CD4-positive, alpha-beta T cell treated with Interleukin-4 for 4 hours (primary cell): ENCODE results near the gene LIMK1.

ENCODE experiments used
- DNase-seq: peaks from one replicate; pipeline ENCODE4 v3.0.0-alpha.2; 2020

The LIMK1 gene

DNA sequence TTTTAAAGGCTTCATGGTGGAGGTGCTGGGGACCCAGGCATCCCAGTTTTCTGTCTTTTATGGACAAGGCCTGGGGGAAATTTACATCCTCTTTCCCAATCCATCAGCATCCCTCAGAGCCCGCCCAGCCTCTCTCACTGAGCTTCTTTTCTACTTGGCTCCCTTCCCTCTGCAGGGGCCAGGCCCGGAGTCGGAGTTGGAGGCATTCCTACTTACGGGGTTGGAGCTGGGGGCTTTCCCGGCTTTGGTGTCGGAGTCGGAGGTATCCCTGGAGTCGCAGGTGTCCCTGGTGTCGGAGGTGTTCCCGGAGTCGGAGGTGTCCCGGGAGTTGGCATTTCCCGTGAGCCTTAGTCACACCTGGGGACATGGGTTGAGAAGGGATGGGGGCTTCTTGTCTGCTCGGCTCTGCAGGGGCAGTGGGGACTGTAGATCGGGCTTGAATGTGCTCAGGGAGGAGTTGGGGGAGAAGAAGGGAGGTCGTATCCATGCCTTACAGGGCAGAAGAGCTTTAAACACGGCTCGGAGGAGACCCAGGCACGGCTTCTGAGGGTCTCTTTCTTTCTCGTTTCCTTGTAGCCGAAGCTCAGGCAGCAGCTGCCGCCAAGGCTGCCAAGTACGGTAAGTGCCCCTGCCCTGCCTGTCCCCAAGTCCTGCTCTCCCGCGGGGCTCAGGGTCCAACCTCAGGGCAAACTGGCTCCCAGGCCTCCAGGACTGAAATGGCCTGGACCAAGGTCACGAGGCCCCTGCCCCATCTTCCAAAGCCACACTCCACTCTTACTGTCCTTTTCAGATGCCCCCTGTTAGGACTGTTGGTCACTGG is 27.3 kb upstream of the LIMK1 start:
- DNase-seq = no peak

- DNase-seq = no peak
Observed at GRCh38 chr7:74057216-74057925, 26.2 kb upstream of the LIMK1 start.

DNA sequence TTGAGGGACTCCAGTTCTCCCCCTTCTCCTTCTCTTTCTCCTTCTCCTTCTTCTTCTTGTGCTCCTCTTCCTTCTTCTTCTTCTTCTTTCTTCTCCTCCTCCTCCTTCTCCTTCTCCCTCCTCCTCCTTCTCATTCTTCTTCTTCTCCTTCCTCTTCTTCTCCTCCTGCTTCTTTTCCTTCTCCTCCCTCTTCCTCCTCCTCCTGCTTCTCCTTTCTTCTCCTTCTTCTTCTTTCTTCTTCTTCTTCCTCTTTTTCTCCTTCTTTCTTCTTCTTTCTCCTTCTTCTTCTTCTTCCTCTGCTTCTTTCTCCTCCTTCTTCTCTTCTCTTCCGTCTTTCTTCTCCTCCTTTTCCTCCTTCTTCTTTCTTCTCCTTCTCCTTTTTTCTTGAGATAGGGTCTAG is 25.6 kb upstream of the LIMK1 start:
- DNase-seq = no peak

GRCh38 chr7:74058486-74058885 is 25.1 kb upstream of the LIMK1 start:
- no peak for DNase-seq

GRCh38 chr7:74059037-74059436 is 24.6 kb upstream of the LIMK1 start:
- DNase-seq = no peak

GRCh38 chr7:74059681-74060588 is 23.7 kb upstream of the LIMK1 start:
- DNase-seq = no peak

DNA sequence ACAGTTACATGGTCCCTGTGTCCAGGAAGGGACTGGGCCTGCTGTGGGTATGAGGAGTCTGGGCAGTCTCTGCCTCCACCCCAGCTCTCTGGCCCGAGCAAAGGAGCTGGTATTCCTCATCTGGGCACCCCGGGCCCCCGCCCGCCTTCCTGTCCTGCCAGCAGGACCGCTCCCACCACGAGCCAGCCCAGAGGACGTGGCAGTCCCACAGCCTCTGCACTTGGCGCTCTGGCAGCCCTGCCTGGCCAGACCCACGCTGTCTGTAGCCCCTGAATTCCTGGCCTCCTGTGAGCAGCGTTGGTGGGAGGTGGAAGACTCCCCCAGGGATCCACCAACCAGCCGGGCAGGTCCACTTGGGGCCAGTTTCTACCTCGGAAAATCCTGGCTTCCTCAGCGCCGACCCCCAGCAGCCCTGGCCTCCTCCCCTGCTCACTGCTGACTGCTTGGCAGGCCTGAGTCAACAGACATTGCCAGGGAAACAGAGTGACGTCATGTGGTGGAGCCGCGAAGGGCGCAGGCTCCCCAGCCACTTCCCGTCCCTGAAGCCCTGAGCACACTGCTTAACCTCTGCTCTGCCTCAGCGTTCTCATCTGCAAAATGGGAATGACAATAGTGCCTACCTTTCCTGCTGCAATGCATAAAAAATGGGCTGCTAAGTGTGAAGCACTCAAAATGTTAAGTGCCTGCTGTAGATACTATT is 21.6 kb upstream of the LIMK1 start:
- peak; percentile 85 for DNase-seq

- no peak for DNase-seq
Observed at GRCh38 chr7:74063223-74063641, 20.4 kb upstream of the LIMK1 start.

DNA sequence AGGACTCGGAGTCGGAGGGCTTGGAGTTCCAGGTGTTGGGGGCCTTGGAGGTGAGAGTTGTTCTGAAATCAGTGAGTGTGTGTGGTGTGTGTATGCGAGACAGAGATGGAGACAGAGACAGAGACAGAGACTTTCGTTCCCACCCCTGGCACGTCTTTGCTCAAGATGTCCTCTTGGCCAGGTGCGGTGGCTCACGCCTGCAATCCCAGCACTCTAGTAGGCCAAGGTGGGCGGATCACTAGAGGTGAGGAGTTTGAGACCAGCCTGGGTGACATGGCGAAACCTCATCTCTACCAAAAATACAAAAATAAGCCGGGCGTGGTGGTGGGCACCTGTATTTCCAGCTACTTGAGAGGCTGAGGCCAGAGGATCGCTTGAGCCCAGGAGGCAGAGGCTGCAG is 20.0 kb upstream of the LIMK1 start:
- no peak for DNase-seq

DNA sequence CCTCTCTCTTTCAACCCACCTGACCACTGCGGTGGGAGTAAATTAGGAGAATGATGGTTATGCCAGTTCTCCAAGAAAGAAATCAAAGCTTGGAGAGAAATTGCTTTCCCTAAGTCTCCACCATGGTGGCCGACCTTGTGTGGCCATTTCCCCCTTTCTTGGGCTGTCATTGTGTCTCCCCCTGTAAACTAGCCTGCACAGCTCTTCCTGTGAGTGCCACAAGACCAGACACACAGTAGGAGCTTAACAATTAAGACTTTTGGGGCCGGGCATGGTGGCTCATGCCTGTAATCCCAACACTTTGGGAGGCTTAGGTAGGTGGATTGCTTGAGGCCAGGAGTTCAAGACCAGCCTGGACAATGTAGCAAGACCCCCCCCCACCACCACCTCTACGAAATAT is 18.9 kb upstream of the LIMK1 start:
- no peak for DNase-seq

DNA sequence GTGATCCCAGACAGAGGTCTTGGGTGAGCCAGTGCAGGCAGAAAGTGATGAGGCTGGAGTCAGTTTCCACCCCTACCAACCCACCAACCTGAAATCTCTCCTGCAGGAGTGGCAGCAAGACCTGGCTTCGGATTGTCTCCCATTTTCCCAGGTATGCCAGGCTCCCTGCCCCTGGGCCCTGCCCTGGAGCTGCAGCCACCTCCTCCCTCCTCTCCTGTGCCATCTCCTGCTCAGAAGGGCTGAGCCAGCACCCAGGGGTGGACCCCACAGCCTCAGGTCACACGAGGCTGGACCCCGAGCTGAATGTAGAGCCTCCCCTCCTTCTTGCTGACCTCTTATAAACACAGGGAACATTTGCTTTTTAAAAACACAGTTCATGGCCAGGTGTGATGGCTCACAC is 17.0 kb upstream of the LIMK1 start:
- no peak for DNase-seq

- DNase-seq = no peak
Observed at GRCh38 chr7:74068378-74069085, 15.1 kb upstream of the LIMK1 start.

DNA sequence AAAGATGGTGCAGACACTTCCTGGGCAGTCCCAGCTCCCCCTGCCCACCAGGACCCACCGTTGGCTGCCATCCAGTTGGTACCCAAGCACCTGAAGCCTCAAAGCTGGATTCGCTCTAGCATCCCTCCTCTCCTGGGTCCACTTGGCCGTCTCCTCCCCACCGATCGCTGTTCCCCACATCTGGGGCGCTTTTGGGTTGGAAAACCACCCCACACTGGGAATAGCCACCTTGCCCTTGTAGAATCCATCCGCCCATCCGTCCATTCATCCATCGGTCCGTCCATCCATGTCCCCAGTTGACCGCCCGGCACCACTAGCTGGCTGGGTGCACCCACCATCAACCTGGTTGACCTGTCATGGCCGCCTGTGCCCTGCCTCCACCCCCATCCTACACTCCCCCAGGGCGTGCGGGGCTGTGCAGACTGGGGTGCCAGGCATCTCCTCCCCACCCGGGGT is 14.5 kb upstream of the LIMK1 start:
- DNase-seq = no peak

GRCh38 chr7:74069790-74070618 is 13.6 kb upstream of the LIMK1 start:
- no peak for DNase-seq

DNA sequence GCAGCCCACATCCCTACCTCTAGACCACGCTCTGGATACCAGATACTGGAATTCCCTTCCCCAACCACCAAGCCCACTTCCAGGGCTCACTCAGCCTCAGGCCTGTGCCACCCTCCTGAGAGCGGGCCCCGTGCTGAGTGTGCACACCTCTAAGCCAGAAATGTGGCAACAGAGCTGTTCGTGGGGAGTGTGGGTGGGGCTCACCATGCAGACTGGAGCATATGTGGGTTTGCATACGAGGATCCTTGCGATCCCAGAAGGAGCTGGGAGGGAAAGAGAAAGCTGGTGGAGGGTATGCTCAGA is 13.0 kb upstream of the LIMK1 start:
- DNase-seq = no peak

DNA sequence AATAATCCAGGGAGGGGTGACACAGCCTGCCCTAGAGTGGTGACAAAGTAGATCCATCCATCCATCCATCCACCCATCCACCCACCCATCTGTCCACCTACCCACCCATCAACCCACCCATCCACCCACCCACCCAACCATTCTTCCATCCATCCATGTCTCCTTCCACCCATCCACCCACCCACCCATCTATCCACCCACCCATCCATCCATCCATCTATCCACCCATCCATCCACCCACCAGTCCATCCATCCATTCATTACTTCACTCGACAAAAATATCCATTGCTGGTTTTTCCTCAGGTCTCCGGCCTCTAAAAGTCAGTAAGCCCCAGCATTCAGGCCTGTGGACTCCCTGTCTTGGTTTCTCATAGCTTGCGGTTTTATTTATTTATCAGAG is 12.5 kb upstream of the LIMK1 start:
- no peak for DNase-seq

GRCh38 chr7:74074770-74075169 is 8.8 kb upstream of the LIMK1 start:
- DNase-seq = no peak

DNA sequence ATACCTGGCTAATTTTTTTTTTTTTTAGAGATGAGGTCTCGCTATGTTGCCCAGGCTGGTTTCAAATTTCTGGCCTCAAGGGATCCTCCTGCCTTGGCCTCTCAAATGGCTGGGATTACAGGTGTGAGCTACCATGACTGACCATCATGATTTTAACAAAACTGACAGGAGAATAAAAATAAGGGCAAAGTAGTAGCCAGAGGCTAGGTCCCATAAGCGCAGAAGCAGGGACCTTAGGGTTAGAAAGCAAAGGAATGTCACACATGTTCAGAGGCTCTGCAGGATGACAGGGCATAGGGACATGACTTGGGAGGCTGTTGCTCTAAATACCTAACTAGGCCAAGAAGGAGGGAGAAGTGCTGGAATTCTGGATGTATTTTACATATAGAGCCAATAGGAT is 5.1 kb upstream of the LIMK1 start:
- no peak for DNase-seq

GRCh38 chr7:74082770-74083116 is 861 bp upstream of the LIMK1 start:
- DNase-seq = no peak

DNA sequence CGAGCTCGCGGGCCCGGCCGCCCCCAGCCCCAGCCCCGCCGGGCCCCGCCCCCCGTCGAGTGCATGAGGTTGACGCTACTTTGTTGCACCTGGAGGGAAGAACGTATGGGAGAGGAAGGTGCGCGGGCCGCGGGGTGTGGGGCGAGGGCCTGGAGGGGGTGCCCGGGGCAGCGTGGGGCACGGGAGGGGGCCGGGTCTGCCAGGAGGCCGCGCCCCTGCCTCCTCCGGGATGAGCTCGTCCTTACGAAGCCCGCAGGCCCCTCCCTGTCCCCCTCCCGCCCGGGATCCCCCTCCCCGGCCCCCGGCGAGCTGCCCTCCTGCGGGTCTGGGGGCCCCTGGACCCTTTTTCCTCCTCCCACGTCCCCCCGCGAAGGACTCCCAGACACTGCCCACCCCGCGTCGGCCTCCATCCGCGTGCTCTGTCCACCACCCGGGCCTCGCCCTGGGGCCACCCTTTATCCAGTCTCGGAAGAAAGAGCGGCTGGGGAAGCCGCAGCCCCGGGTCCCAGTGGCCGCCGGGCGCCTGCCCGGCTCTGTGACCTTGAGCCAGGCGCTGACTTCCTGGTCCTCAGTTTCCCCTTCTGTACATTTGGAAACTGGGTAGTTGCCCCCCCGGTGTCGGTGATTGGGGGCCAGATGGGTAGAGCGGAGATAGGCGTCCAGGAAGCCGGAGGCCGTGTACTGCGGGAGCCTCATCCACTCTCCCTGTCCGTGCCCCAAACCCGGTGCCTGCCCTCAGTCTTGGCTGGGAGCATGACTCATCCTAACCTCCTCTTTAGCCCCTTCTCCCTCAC is 521 bp downstream of the LIMK1 start:
- DNase-seq = peak; percentile 43
